ENCODE data around the gene SCNN1A.

DNA sequence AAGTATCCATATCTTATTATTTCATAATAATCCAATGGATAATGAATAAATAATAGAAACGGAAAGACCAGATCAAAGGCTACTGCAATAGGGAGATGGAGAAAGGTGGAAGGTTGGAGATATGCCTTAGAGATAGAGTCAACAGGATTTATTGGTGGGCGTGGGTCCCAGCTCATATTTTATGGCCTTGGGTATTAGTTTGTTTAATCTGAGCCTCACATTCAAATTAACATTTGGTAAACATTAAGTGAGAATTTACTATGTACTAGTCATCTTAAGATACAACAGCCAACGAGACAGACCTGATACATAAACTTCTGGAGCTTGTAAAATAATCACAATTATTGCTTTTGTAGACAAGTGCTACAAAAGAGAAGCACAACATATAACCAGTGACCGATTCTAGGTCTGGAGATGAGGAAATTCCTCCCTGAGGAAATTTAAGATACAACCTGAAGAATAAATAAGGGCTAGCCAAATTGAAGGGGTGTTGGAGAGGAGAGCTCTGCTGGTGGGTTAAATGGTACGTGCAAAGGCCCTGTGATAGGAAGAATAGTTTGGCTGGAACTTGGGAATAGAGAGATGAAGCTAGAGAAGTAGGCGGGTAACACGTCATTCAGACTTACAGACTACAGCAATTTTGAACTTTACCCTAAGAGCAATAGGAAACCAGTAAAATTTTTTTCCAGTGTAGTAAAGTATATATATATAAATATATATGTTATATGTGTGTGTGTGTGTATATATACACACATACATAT lies 24.7 kb upstream of the SCNN1A start:
- TF ChIP-seq, protein P1, sequence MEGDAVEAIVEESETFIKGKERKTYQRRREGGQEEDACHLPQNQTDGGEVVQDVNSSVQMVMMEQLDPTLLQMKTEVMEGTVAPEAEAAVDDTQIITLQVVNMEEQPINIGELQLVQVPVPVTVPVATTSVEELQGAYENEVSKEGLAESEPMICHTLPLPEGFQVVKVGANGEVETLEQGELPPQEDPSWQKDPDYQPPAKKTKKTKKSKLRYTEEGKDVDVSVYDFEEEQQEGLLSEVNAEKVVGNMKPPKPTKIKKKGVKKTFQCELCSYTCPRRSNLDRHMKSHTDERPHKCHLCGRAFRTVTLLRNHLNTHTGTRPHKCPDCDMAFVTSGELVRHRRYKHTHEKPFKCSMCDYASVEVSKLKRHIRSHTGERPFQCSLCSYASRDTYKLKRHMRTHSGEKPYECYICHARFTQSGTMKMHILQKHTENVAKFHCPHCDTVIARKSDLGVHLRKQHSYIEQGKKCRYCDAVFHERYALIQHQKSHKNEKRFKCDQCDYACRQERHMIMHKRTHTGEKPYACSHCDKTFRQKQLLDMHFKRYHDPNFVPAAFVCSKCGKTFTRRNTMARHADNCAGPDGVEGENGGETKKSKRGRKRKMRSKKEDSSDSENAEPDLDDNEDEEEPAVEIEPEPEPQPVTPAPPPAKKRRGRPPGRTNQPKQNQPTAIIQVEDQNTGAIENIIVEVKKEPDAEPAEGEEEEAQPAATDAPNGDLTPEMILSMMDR (IDR thresholded peaks at IDR 0.05): no peak
- TF ChIP-seq EZH2 (IDR thresholded peaks at IDR 0.05): no peak
